Right cardiac atrium (tissue), 5 donors: Measurements from ENCODE around the gene SCRG1. TPM values are rescaled to one million over a fixed set of nuclear protein-coding genes. Genes with fewer than 3 reads are reported as not detected.

Experiments used
- ATAC-seq, 2 donors: fragments of 200-7000 bp; cut with Tn5 transposase; one replicate each; pipeline versions ENCODE4 v1.8.0 to v1.9.1; 2020; ENCODE audit warnings: moderate library complexity in 2 of 2, mild to moderate bottlenecking in 1 of 2
- DNase-seq, 3 donors: peaks; one replicate each; pipeline ENCODE4 v3.0.0-alpha.2; 2020
- H3K27ac ChIP-seq: one replicate; pipeline ENCODE4 v1.5.1; 2013; ENCODE audit warnings: mild to moderate bottlenecking, low read length, control low read depth, moderate library complexity
- H3K27me3 ChIP-seq: one replicate; pipeline ENCODE4 v1.6.1; 2013; ENCODE audit not compliant: control insufficient read depth, insufficient read depth
- H3K4me1 ChIP-seq: one replicate; pipeline ENCODE4 v1.6.1; 2013; ENCODE audit warnings: low read length; ENCODE audit not compliant: control insufficient read depth, insufficient read depth
- H3K4me3 ChIP-seq: one replicate; pipeline ENCODE4 v1.5.1; 2013; ENCODE audit warnings: low read length, control low read depth
- H3K9me3 ChIP-seq: one replicate; pipeline ENCODE4 v1.6.1; 2013; ENCODE audit warnings: low read length; ENCODE audit not compliant: control insufficient read depth
- WGBS: extraction: QIAGEN DNeasy Blood & Tissue Kit; methylation state at CpG from one replicate; pipeline ENCODE4 v1.1.7; 2013; 5-methylcytosine and 5-hydroxymethylcytosine counted together
- intact Hi-C, 4 donors: fragments of 100-400 bp; cut with DNase I; formaldehyde crosslinking; loops; one replicate each; pipeline versions ENCODE4 v1.11.0 to v1.14.0; 2022 to 2023
- polyA plus RNA-seq: library from polyadenylated mRNA; stranded (reverse); fragments of 200-250 nt; gene quantifications from one replicate; pipeline ENCODE4 v1.2.3, GENCODE V29; 2013
- total RNA-seq, 4 donors: library from RNA; stranded (reverse); fragmentation: NEBNext Ultra II Directional; extraction: Animal tissue kit (Norgen Biotek cat#: 25700); gene quantifications; one replicate each; pipeline ENCODE4 v1.2.1, GENCODE V29; 2021
- donor health status: healthy with polysubstance abuse.
- donor health status: DM: no; HTN: yes; CAD: no.
- donor health status: DM: no; HTN: no; CAD: no.
- donor health status: DM: no; HTN: yes; CAD: no; lungs with severe emphysema.
- donor health status: DM: yes; HTN: yes; CAD: no.

SCRG1 gene
- total and polyA plus RNA-seq, 5 donors: 0.71 to 2.4 (median 1.5) TPM

DNA sequence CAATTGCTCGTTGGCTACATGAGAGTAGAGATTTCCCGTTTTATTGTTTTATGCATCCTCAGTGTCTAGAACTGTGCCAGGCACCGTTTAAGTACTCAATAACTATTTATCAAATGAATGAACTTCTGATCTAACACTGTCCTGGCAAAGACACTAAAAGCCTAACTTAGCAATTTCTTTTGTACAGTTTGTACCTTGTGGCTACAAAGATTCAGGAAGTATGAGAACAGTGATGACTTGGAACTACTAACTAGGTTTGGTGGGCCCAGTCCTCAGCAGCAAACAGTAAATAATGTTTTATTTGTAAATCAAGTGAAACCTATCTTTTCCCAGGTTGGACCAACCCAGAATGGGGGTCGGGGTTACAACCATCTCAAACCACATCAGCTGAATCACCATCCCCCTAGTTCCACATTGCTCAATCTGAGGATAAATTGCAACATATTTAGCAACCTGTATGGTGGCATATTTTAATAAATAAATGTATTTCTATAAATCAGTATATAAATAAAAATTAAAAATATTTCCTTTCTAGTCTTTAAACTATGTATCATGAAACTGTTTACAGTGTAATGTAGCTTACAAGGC, 12.3 kb upstream of the SCRG1 start:
- DNase-seq (no peak), ATAC-seq (peak in 1 of 2 donors; percentile 10)
- intact Hi-C loops: loop anchor here in 2 of 4 donors (10.0 kb wide), 2 partner anchors 84 to 386 kb away; no protein-coding TSS in a partner anchor
- Histone ChIP-seq H3K4me1 (peaks cover 10% of the 10 kb centered on the region), H3K27me3 (no peaks in the 10 kb centered on the region), H3K9me3 (no peaks in the 10 kb centered on the region), H3K4me3 (no peak overlapping the region), H3K27ac (peak overlapping the region; percentile 75)
- WGBS: 55% methylated on average over 4 of the region's 4 CpGs

DNA sequence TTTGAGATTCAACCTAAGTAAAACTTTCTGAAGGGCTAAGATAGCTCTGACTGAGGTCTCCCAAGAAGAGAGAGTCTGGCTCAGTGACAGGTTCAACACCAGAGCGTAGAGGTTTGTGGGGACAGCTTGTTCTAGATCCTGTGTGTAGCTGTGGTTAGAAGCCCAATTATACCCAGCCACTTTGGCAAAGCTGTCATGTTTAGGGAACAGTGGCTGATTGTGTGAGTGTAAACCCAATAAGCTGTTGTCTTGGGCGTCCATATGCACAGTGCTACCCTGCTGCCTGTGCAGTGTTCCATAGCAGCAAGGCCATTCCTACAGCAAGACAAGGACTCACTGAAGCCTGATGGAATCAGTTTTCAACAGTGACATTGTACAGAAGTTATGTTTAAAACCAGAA, 11.2 kb upstream of the SCRG1 start:
- 40% methylated on average over 2 of the region's 2 CpGs for WGBS
- ATAC-seq: peak; percentile 68 to 71
- Histone ChIP-seq H3K4me3 (no peak overlapping the region), H3K27me3 (no peaks in the 10 kb centered on the region), H3K4me1 (peaks cover 10% of the 10 kb centered on the region), H3K27ac (peak overlapping the region; percentile 57), H3K9me3 (no peaks in the 10 kb centered on the region)
- intact Hi-C loops: loop anchor here in 2 of 4 donors (10.0 kb wide), 2 partner anchors 85 to 385 kb away; no protein-coding TSS in a partner anchor
- DNase-seq: no peak

DNA sequence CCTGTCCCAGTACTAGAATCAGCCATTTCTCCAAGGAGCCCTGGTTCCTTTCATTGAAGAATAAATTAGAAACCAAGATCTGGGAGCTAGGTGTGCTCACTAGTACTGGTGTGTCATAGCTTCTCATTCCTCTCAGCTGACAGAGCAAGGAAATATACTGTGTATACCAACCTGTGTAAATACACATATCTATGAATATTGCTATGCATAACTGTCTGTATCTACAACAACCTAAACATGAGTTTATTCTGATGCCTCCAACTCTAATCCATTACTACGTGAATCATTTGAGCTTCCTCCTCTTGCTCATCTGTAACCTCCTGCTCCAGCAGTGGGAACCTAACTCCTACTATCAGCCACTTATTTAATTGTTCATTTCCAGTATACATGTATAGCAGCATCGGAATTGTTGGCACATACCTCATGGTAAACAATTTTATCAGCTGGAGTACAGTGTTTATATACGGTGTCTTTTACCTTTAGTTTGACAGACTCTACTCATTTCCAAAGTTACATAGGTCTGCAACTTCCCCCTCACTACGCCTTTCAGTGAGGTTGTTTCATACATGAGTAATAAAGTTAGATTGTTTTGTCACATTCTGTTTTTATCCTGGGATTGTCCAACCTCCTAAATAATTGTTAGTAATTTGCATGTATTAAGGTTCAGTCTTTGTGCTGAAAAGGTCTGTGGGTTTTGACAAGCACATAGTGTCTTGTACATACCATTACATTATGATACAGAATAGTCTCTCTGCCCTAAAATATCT, 7.1 kb upstream of the SCRG1 start:
- ATAC-seq: no peak
- DNase-seq: no peak
- intact Hi-C loops: no loop called here
- H3K4me1 ChIP-seq: peaks cover 6% of the 10 kb centered on the region
- H3K9me3 ChIP-seq: no peaks in the 10 kb centered on the region
- H3K27ac ChIP-seq: no peak overlapping the region
- no peaks in the 10 kb centered on the region for H3K27me3 ChIP-seq
- WGBS: 93% methylated on average over 4 of the region's 4 CpGs
- H3K4me3 ChIP-seq: no peak overlapping the region

DNA sequence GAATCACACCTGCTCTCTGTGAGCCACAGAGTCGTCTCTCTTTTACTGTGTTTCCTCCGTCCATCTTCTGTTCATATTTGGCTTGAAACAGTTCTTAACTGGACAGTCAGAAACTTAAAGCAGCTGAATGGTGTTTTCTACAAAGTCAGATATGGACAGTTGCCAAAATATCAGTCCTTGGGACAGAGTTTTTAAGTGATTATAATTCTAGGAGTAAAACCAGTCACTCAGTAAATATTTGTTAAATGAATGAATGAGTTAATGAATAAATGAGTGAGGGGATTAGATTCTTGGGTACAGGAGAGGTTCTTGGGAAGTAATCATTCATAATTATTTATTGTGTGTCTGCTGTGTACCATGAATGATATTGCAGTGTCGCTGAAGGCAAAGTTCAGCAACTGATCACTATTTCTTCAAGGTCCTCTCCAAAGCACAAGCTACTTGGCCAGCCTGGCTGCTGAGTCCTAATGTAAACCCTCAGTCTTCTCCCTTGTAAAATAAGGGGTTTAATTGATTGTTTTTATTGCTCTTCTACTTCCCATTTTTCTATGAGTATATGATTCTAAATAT, 5.5 kb upstream of the SCRG1 start:
- H3K27me3 ChIP-seq: no peaks in the 10 kb centered on the region
- no peak overlapping the region for H3K4me3 ChIP-seq
- ATAC-seq: no peak
- H3K27ac ChIP-seq: no peak overlapping the region
- 92% methylated on average over 3 of the region's 3 CpGs for WGBS
- H3K9me3 ChIP-seq: no peaks in the 10 kb centered on the region
- H3K4me1 ChIP-seq: no peaks in the 10 kb centered on the region
- no peak for DNase-seq
- intact Hi-C loops: no loop called here

DNA sequence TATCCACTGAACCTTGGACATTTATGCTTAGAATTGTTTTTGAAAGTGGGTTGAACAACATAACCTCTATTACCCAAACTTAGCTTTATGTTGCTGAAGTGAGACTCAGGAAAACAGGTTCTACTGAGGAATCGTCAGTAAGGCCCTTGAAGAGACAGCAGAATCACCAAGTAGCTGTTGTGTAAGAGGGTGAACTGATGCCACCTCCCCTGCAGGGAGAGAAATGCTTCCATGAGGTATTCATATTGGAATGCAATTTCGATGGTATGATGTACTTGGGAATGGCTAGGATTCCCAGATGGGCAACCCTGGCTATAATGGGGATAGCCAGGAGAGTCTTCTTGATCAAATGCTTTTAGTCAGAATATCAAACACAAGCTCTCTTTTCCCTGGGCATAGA, 4.1 kb upstream of the SCRG1 start:
- no peak for DNase-seq
- Histone ChIP-seq H3K27me3 (no peaks in the 10 kb centered on the region), H3K4me1 (no peaks in the 10 kb centered on the region), H3K4me3 (no peak overlapping the region), H3K9me3 (no peaks in the 10 kb centered on the region), H3K27ac (no peak overlapping the region)
- 83% methylated on average over 2 of the region's 2 CpGs for WGBS
- no peak for ATAC-seq
- intact Hi-C loops: no loop called here

DNA sequence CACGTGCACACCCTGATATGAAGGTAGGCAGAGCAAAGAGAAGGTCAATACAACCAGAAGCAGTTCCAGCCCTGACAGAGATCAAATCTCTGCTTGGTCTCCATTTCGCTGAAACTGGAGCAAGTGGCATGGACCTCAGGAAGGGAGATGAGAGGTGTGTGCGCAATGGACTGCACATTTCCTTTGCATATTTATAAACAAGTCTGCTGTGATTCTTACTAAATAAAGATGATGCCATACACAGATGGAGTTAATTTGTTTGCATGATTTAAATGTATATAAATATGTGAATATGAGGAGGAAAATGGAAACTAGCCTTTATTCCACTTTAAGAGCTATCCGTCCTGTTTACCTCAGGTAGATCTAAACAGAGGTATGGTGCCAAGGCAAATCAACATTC, 2.1 kb upstream of the SCRG1 start:
- Histone ChIP-seq H3K9me3 (no peaks in the 10 kb centered on the region), H3K4me3 (no peak overlapping the region), H3K4me1 (no peaks in the 10 kb centered on the region), H3K27ac (no peak overlapping the region), H3K27me3 (no peaks in the 10 kb centered on the region)
- DNase-seq (no peak), ATAC-seq (no peak)
- intact Hi-C loops: no loop called here
- 95% methylated on average over 4 of the region's 4 CpGs for WGBS

DNA sequence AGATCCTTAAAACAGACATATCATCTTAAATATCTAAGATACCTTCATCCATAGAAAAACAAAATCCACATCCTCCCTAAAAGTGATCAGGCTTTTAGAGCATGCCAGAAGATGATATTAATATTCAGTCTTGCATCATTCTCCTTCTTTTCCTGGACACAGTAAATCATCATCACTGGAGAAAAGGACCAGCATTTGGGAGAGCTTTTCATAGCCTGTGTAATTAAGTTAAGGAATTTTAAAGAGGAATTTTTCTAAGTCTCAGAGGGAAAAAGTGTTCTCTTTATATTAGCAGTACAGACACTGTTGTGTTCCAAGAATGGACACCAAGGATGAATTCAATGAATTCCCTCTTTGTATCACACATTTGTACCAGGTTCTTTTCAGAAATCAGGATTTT, 696 bp downstream of the SCRG1 start:
- intact Hi-C loops: no loop called here
- no peak overlapping the region for H3K27ac ChIP-seq
- DNase-seq: no peak
- H3K27me3 ChIP-seq: no peaks in the 10 kb centered on the region
- ATAC-seq: peak in 1 of 2 donors; percentile 27
- H3K4me3 ChIP-seq: no peak overlapping the region
- H3K9me3 ChIP-seq: no peaks in the 10 kb centered on the region
- H3K4me1 ChIP-seq: no peaks in the 10 kb centered on the region

DNA sequence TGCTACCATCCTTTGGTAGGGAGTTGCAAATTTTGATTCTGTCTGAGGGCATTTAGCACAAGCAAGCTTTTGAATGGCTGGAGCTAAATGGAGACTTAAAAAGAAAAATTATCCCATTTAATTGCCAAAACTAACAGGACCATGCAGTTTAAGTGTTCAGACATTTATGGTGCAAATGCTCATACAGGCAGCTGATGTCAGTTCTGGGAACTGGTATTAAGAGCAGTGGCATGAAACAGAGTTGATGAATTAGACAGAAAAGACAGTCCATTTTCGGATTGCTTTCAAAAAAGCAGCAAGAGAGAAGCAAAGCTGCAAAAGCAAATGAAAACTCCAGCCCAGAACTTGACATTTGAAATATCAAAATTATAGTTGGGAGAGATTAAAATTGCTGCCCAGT, 1.3 kb downstream of the SCRG1 start:
- no peak overlapping the region for H3K4me3 ChIP-seq
- no peaks in the 10 kb centered on the region for H3K9me3 ChIP-seq
- DNase-seq: no peak
- H3K27me3 ChIP-seq: no peaks in the 10 kb centered on the region
- no peak for ATAC-seq
- H3K27ac ChIP-seq: no peak overlapping the region
- 60% methylated on average over 1 of the region's 1 CpG for WGBS
- H3K4me1 ChIP-seq: no peaks in the 10 kb centered on the region
- intact Hi-C loops: no loop called here

DNA sequence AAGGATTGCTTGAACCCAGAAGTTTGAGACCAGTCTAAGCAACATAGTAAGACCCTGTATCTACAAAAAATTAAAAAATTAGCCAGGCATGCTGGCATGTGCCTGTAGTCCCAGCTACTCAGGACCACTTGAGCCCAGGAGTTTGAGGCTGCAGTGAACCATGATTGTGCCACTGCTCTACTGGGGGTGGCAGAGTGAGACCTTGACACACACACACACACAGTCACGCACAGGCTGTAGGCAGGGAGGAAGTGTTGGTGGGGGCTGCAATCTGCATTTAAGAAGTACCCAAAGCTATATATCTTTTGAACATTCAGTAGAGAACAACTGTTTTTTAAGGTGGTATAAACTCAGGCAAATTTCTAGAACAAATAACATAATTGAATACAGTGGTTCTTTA, 7.2 kb downstream of the SCRG1 start:
- DNase-seq (no peak), ATAC-seq (no peak)
- no peaks in the 10 kb centered on the region for H3K4me1 ChIP-seq
- H3K27ac ChIP-seq: no peak overlapping the region
- H3K27me3 ChIP-seq: no peaks in the 10 kb centered on the region
- H3K9me3 ChIP-seq: no peaks in the 10 kb centered on the region
- no peak overlapping the region for H3K4me3 ChIP-seq
- intact Hi-C loops: no loop called here
- WGBS: 90% methylated on average over 1 of the region's 1 CpG

DNA sequence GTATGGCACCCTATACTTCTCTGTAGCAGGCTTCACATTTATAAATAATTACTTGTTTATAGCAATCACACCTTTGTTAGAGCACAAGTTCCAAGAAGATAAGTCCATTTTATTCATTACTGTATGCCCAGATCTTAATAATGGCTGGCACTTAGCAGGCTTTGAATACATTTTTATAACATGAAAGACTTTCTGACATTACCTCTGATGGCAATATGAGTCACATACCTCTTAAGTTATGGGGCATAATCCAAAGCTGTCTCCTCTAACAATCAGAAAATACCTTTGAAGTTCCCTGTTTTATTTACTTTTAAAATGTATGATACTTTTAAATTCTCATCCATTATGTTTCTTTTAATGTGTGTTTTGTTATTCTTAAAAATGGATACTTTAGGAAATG, 12.2 kb downstream of the SCRG1 start:
- intact Hi-C loops: no loop called here
- Histone ChIP-seq H3K4me1 (no peaks in the 10 kb centered on the region), H3K9me3 (no peaks in the 10 kb centered on the region), H3K27ac (no peak overlapping the region), H3K4me3 (no peak overlapping the region), H3K27me3 (no peaks in the 10 kb centered on the region)
- DNase-seq: no peak
- no peak for ATAC-seq

DNA sequence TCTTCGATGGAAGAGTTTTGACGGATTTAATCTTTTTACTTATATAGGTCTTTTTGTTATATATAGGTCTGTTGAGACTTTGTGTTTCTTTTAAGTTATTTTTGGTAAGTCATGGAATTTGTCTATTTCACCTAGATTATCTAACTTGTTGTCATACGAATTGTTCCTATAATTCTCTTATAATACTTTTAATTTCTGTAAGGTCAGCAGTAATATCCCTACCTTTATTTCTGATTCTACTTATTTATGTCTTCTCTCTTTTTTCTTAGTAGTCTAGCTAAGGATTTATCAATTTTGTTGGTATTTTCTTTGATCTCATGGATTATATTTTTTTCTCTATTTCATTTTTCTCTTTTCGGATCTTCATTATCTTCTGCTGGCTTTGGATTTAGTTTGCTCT, 16.6 kb downstream of the SCRG1 start:
- DNase-seq: no peak
- Histone ChIP-seq H3K27me3 (no peaks in the 10 kb centered on the region), H3K4me1 (no peaks in the 10 kb centered on the region), H3K27ac (no peak overlapping the region), H3K9me3 (no peaks in the 10 kb centered on the region), H3K4me3 (no peak overlapping the region)
- intact Hi-C loops: no loop called here
- ATAC-seq: no peak
- WGBS: 94% methylated on average over 4 of the region's 4 CpGs
